GM12892 (cell line): ENCODE data around the gene CACNA1E.

Experiments
- POLR2A ChIP-seq: IDR thresholded peaks from 2 replicates; pipeline ENCODE4 v1.6.1; 2011; ENCODE audit warnings: low read depth, low read length, control low read depth
- POLR2AphosphoS5 ChIP-seq: IDR thresholded peaks from 2 replicates; pipeline ENCODE4 v1.6.1; 2011; ENCODE audit warnings: low read depth, low read length, control low read depth
- TAF1 ChIP-seq: IDR thresholded peaks from 2 replicates; pipeline ENCODE4 v1.6.1; 2011; ENCODE audit warnings: low read depth, mild to moderate bottlenecking, control low read depth, low read length, borderline replicate concordance

DNA sequence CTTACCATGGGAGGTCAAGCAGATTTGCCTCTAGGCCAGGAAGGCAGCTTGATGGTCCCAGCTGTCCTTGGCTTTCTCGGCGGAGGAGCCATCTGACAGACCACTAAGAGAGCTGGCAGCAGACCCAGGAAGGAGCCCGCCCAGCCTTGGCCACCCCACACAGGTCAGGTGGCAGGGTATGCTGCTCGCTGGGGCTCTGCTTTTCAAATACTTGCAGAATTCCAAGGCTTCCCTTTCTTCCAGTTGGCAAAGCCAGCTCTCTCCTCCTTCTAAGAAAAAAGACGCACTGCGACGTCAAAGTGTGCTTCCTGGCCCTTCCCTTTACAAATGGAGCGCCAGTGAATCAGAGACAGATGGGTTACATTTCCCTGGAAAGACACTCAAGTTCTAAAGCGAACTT, 229.4 kb downstream of the CACNA1E start:
- no peak for TF ChIP-seq POLR2A
- TF ChIP-seq TAF1: no peak
- TF ChIP-seq POLR2AphosphoS5: no peak
